ENCODE measurements around the gene OR2AG1.

DNA sequence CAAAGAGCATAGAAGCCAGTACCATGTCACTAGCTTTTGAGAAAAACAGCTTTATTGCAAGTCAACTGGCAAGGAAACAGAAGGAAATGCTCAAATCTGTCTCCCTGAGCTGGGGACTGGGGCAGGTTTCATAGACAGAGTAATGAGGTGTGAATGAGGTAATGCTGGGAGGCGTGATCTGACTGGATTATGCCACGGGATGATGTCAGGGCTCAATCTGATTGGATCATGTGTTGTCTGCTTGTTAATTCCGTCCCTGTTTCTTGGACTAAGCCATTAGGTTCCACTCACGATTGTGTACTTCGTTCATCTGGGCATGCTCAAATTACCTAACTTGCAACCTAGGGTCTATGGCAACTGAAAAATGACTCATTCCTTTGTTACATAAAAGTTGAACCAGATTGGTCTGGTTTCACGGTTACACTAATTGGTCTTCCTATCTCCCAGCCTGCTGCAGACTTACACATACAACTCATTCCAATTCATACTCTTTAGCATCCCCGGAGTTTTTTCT is 42.5 kb downstream of the OR2AG1 start:
- TF ChIP-seq, protein P1, sequence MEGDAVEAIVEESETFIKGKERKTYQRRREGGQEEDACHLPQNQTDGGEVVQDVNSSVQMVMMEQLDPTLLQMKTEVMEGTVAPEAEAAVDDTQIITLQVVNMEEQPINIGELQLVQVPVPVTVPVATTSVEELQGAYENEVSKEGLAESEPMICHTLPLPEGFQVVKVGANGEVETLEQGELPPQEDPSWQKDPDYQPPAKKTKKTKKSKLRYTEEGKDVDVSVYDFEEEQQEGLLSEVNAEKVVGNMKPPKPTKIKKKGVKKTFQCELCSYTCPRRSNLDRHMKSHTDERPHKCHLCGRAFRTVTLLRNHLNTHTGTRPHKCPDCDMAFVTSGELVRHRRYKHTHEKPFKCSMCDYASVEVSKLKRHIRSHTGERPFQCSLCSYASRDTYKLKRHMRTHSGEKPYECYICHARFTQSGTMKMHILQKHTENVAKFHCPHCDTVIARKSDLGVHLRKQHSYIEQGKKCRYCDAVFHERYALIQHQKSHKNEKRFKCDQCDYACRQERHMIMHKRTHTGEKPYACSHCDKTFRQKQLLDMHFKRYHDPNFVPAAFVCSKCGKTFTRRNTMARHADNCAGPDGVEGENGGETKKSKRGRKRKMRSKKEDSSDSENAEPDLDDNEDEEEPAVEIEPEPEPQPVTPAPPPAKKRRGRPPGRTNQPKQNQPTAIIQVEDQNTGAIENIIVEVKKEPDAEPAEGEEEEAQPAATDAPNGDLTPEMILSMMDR (IDR thresholded peaks at IDR 0.05) = no peak
- TF ChIP-seq POLR2AphosphoS5 (IDR thresholded peaks at IDR 0.05) (no peak), POLR2A (IDR thresholded peaks at IDR 0.05) (no peak)
